ENCODE results near the gene DDX1.

DNA sequence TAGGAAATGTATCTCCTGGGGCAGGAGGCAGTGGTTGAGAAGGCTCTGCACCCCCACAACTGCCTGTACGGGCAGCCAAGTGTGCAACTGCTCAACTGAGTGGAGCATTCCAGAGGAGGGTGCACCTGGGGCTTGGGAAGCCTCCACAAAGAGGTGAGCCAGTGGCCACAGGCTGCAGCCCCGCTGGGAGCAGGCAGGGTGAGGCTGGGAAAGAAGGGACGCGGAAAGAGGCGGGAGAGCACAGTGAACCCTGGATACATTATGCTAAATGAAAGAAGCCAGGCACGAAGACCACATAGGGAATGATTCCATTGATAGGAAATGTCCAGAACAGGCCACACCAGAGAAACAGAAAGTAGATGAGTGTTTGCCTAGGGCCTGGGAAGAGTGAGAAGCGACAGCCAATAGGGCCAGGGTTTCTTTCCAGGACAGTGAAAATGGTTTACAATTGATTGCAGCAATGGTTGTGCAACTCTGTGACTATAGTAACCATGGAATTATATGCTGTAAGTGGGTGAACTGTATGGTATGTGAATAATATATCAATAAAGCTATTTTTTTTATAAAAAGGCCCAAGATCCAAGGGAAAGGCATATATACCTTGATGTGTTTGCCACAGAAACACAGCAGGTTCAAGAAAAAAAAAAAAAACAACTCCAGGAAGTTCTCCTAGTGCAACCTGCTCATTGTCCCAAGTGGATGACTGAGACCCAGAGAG is 82.4 kb downstream of the DDX1 start:
- TF ChIP-seq CTCF (IDR thresholded peaks at IDR 0.05) (no peak), POLR2A (IDR thresholded peaks at IDR 0.05) (no peak)

Data from ovary (tissue), 3 donors.